SK-N-SH treated with all-trans-retinoic acid at 6 μM for 48 hours (cell line): ENCODE results near the gene ATP1A2.

ENCODE experiments used
- PATZ1 ChIP-seq: fragments of 250-450 bp; sonication (Bioruptor Pico); IDR thresholded peaks from 2 replicates; pipeline ENCODE4 v1.8.0; 2020; ENCODE audit warnings: mild to moderate bottlenecking, moderate library complexity, borderline replicate concordance
- ZC3H10 ChIP-seq: fragments of 250-450 bp; sonication (Bioruptor Pico); IDR thresholded peaks from 2 replicates; pipeline ENCODE4 v1.5.1; 2021; ENCODE audit warnings: mild to moderate bottlenecking, moderate library complexity

GRCh38 chr1:160097151-160097910, 18.2 kb upstream of the ATP1A2 start:
- TF ChIP-seq PATZ1 (CRISPR knock-in tag) = no peak
- TF ChIP-seq ZC3H10 = no peak
